NCI-H1048 (cell line): ENCODE results near the gene TRAPPC2.
A peak's percentile ranks its signal among the peaks of the same experiment; 100 is the strongest.
"Not testable (repeated sequence)": the region's sequence is repeated elsewhere in the genome, so short reads cannot be mapped to it uniquely, and the experiment has no call there.

Source experiments
- DNase-seq: peaks from one replicate; lab custom pipeline; 2025; lab: John Stamatoyannopoulos, UW

TRAPPC2 gene

DNA sequence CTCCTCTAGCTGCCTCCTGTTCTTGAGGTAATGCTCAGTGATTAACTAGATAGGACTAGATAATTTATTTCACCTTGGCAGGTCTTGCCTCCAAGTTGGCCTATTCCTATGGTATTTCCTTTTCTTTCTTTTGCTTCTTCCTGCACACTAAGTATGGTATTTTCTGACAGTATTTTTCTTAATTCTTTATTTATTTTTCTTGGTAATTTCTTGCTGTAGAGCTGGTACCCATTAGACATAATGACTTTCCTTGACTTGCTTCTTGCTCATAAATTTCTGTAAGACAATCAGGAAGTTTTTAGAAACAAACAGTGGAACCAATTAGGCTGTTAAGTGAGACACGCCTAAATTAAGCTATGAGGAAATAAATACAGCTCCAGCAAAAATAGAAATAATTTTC lies 36.0 kb downstream of the TRAPPC2 start:
- DNase-seq = no peak

DNA sequence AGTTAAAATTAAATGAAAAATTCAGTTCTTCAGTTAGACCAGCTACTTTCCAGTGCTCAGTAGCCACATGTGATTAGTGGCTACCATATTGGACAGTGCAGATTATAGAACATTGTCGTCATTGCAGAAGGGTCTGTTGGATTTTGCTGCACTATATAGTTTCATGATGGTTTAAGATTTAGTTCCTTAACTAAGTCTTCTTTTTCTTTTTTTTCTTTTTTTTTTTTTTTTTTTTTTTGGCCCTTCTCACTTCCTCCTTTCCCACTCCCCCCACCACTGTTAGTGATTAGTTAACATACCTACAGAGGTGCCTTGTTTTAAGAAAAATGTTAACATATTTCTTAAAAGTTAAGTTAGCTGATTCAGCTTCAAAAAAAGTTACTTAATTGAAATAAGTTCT lies 36.4 kb downstream of the TRAPPC2 start:
- DNase-seq = no peak

- DNase-seq = no peak
Measured at GRCh38 chrX:13697455-13697854, 37.0 kb downstream of the TRAPPC2 start.

DNA sequence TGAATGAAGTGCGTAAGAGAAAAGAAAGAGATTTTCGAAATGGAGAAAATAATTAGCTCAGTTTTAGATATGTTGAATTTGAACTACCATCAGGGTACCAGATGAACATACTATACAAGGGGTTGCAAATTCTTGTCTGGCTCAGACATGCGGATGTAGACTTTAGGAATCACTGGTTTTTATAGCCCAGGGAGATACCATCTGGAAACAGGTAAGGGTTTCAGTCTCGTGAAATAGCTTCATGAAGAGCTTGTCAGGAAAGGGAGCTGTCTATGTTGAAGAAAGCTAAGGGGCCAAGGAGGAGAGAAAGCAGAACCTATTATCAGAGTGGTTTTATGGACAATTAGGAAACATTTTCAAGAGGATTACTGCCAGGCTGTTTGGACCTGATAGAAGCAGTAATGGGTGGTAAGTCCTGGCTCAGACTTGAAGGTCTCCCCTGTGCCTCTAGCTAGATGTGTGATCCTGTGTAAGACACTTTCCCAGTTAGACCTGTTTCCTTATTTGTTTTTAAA lies 38.8 kb downstream of the TRAPPC2 start:
- no peak for DNase-seq

- no peak for DNase-seq
Measured at GRCh38 chrX:13694983-13695382, 39.4 kb downstream of the TRAPPC2 start.

- no peak for DNase-seq
Measured at GRCh38 chrX:13694359-13694758, 40.1 kb downstream of the TRAPPC2 start.

GRCh38 chrX:13693341-13693961 lies 41.0 kb downstream of the TRAPPC2 start:
- DNase-seq = no peak

GRCh38 chrX:13692771-13693231 lies 41.6 kb downstream of the TRAPPC2 start:
- DNase-seq = no peak

DNA sequence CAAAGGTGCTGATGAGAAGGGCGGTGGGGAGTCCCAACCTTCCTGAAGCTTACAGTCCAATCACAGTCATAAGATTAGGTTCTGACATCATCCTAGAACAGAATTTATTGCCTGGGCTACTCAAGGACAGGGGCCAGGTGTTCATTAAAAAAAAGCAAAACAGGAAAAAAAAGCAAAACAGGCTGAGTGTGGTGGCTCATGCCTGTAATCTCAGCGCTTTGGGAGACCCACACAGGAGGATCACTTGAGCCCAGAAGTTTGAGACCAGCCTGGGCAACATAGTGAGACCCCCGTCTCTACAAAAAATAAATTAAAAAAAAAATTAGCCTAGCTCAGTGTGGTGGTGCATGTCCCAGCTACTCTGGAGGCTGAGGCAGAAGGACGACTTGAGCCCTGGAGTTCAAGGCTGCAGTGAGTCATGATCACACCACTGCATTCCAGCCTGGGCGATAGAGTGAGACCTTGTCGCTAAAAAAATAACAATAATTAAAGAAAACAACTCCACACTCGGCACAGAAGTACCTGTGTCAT lies 42.5 kb downstream of the TRAPPC2 start:
- DNase-seq = no peak

DNA sequence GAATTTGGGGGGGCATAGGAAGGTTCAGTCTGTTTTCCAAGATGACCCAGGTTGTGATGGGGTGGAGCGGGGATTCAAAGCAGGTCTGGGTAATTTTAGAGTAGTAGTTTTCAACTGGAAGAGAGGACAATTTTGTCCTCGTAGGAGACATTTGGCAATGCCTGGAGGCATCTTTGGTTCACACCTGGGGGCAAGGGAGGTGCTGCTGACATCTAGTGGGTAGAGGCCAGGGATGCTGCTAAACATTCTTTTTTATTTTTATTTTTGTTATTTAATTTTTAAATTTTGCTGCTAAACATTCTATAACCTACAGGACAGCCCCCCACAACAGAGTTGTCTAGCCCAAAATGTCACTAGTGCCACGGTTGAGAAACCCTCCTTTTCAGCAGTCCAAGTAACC lies 43.6 kb downstream of the TRAPPC2 start:
- no peak for DNase-seq

GRCh38 chrX:13689741-13690211 lies 44.6 kb downstream of the TRAPPC2 start:
- no peak for DNase-seq

DNA sequence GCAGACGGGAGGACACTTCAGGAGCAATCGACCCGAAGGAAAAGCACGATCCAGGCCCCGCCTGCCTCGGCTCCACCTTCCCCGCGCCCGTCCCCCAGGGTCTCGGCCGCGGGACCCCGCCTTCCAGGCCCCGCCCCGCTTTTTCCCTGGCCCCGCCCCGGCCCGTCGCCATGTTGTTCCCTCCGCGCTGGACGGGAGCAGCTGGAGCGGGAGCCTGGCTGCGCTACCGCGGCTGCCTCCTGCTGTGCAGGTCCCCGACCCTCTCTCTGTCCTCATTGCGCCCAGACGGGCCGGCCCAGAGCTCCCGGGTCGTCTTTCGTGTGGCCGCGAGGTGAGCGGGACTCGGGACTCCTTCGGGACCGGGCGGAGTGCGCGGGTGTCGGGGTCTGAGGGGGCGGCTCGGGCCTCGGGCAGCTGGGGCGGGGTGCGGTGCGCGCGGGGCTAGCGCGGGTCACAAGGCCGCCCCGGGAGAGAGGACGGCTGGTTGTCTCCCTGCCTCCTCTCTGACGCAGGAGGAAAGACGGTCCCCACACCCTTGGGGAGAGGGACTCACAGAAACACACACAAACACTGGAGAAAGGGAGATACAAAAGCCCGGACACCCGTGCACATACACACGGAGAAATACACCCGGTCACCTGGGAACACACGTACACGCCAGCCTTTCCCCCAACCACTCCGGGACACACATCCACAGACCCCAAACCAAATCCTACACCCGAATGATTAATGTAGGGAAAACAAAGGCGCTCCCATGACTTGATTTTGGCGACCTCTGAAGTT lies 45.3 kb downstream of the TRAPPC2 start, which contains the start of gene RAB9A:
RAB9A (plus strand) TSS at position 171 of the 783 bp plus-strand sequence. CDS start 19,619 bp downstream, outside the sequence.
- peak; percentile 67 for DNase-seq

- no peak for DNase-seq
Measured at GRCh38 chrX:13688384-13688957, 45.9 kb downstream of the TRAPPC2 start.

- no peak for DNase-seq
Measured at GRCh38 chrX:13687203-13687602, 47.2 kb downstream of the TRAPPC2 start.

DNA sequence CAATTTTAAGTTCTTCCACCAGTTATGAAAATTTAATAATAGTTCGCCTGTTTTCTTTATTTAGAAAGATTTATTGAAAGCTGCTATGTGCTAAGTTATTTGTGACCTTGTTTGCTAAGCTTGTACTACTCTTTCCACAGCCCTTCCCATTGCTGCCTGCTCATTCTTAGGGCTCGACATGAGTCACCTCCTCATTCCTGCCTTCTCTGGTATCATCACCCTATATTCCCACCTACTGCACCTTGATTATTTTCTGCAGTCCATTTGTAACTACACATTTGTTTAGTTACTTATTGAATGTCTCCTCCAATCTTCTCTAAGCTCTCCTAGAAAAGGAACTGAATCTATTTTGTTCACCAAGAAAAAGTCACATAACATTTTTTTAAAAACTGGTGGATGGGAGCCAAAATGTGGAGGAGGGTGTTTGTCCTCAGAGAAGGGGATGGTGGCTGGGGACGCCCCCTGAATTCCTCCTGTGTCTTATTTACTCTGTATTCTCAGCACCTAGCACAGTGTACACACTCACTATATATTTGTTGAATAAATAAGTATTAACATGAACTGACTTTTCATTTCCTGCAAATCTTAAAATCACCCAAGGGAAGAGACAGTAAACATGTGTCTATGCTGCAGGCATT lies 49.2 kb downstream of the TRAPPC2 start:
- DNase-seq = no peak

DNA sequence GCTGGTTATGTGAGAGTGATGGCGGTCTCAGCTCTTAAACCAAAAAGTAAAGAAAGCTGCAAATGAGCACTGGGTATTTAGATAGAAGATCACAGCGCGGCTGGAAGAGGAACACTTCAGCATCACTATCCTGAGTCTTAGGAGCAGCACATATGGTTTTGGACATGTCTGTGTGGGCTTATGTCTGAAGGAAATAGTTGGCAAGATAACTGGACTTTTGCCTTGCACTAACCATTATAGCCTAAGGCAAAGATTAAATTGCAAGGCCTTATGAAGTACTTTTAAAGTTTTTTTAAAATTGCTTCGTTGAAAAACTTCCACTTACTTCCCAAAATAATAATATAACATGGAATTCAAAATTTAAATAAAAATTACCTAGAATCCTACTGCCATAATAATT lies 50.1 kb downstream of the TRAPPC2 start:
- no peak for DNase-seq

DNA sequence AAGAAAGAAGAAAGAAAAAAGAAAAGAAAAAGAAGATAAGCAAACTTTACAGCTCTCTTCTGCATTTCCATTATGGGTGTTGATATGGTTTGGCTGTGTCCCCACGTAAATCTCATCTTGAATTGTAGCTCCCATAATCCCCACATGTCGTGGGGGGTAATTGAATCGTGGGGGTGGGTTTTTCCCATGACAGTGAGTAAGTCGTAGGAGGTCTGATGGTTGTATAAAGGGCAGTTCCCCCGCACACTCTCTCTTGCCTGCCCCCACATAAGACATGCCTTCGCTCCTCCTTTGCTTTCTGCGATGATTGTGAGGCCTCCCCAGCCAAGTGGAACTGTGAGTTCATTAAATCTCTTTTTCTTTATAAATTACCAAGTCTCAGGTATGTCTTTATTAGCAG lies 52.8 kb downstream of the TRAPPC2 start:
- no peak for DNase-seq

DNA sequence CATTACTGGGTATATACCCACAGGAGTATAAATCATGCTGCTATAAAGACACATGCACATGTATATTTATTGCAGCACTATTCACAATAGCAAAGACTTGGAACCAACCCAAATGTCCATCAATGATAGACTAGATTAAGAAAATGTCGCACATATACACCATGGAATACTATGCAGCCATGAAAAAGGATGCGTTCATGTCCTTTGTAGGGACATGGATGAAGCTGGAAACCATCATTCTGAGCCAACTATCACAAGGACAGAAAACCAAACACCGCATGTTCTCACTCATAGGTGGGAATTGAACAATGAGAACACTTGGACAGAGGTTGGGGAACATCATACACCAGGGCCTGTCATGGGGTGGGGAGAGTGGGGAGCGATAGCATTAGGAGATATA lies 54.7 kb downstream of the TRAPPC2 start:
- not testable (repeated sequence) for DNase-seq

- no peak for DNase-seq
Measured at GRCh38 chrX:13676885-13677284, 57.5 kb downstream of the TRAPPC2 start.

DNA sequence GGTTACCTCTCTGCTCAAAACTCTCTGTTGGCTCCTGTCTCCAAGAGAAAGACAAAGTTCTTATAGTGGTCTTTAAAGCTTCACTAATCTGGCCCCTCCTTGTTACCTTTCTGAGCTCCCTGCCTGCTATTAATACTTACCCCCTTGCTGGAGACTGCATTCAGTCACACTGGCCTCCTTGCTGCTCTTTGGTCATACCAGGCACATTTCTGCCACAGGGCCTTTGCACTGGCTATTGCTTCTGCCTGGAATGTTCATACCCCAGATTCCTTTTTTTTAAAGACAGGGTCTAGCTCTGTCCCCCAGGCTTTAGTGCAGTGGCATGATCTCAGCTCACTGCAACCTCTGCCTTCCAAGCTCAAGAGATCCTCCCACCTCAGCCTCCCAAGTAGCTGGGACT lies 61.4 kb downstream of the TRAPPC2 start:
- no peak for DNase-seq

GRCh38 chrX:13670197-13670596 lies 64.2 kb downstream of the TRAPPC2 start:
- no peak for DNase-seq

- DNase-seq = not testable (repeated sequence)
Measured at GRCh38 chrX:13669755-13670154, 64.7 kb downstream of the TRAPPC2 start.
